Endometrial microvascular endothelial cells (primary cell): ENCODE measurements around the gene HDGFL3. TPM values are rescaled to one million over a fixed set of nuclear protein-coding genes. Genes with fewer than 3 reads are reported as not detected.
"Not testable (repeated sequence)": the region's sequence is repeated elsewhere in the genome, so short reads cannot be mapped to it uniquely, and the experiment has no call there.

Experiments used
- in situ Hi-C: cut with HindIII; loops from 2 replicates; pipeline ENCODE4 v1.10.0; 2017; ENCODE audit warnings: low sequenced_read_pairs, low pct_unique_long_range_greater_than_20kb; ENCODE audit errors: inconsistent ontology term
- total RNA-seq: library from RNA; depleted of rRNA; stranded (reverse); fragments of >200 nt; gene quantifications from one replicate; pipeline ENCODE4 v1.2.3, GENCODE V29; 2015; ENCODE audit errors: inconsistent ontology term

The HDGFL3 gene
- total RNA-seq, 1 donor from 2014 or later: 38.4 TPM

DNA sequence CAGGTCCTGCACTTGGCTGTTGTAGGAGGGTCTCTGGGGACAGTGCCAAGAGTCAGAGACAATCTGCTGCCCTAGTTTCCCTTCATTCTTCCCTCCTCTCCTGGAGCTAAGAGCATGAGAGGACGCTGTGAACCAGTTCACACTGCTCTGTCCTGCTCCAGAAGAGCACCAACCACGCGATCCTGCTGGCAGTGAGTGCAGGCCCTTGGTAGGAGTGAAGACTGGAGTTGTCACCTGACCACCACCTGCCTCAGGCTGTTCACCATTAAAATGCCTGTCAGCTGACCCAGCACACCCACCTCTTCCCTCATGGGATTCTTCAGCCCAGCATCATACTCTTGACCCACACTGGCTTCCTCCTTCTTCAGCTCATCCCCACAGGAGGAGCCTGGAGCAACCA, 97.2 kb downstream of the HDGFL3 start:
- in situ Hi-C loops: loop anchor here (10.0 kb wide), 1 partner anchor 96 kb away; the partner anchor contains the start of gene C15orf40

DNA sequence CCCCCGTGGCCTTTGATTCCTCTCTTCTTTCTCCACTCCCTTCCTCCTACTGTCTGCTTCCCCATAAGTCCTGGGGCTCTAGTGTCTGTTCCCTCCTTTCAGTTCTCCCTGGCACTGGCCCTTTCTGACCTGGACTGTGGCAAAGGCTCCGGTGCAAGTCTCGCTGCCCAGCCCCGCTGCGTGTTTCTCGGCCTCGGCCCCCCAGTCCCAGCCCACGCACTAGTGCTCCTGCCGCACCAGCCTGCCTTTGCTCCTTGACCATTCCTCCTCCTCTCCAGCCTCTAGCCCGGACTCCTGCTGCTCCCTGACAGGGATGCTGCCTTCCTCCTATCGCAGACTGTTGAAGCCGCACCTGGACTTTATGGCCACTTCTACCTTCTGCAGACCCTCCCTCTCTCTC, 98.1 kb downstream of the HDGFL3 start:
- in situ Hi-C loops: no loop called here

- in situ Hi-C loops: no loop called here
These were observed 99.1 kb downstream of the HDGFL3 start for GRCh38 chr15:83108266-83109219.

DNA sequence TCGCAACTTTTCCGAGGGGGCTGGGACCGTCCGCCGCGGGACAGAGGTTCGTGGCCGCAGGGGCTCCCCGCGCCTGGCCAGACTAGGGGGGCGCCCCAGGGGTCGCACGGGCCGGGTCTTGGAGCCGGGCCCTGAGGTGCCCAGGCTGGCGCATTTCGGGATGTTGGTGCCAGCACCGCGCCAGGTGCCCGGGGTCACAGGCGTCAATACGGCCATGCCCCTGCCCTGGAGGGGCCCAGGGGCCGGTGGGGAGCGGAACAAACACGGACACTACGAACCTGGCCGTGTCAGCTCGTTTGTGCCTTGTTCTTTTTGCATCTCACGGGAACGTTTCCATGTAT, 99.8 kb downstream of the HDGFL3 start:
- in situ Hi-C loops: no loop called here

DNA sequence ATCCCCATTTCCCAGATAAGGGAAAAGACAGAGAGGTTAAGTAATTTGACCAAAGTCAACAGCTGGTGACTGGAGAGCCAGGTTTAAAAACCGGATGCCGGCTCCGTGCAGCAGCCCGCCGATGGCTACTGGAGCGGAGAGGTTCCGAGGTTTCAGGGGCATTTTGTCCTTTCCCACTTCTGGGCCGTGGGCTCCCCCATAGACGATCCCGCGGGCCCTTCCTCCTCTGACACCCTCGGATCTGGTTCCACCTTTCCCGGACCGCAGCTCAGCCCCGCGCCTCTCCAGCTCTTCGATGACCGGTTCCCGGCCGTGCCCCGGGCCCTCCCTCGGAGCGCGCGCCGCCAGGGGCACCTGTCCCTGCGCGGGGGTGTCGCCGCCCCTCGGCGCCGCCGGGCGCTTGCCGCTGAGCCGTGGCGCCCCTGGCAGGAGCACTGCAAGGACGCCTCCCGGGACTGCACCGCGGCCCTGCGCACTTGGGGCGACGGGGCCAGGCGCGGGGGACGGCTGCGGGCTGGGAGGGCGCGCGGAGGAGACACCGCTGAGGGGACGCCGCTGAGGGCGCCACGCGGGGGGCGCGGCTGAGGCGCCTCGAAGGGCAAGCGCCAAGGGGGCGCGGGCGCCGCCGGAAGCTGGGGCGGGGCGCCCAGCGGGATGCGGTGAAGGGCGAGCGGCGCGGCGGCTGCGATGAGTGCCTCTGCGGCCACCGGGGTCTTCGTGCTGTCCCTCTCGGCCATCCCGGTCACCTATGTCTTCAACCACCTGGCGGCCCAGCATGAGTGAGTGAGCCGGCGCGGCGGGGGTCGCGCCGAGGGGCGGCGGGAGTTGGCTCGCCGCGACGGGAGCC, 100.4 kb downstream of the HDGFL3 start, which contains the start of gene TM6SF1:
TM6SF1 (plus strand) TSS at position 652 of the 847 bp plus-strand sequence; CDS start at position 688, 36 bp downstream.
- in situ Hi-C loops: no loop called here

- in situ Hi-C loops: no loop called here
These were observed 102.2 kb downstream of the HDGFL3 start for GRCh38 chr15:83105440-83105839.

- in situ Hi-C loops: no loop called here
These were observed 103.5 kb downstream of the HDGFL3 start for GRCh38 chr15:83104141-83104540.

- in situ Hi-C loops: no loop called here
These were observed 105.3 kb downstream of the HDGFL3 start for GRCh38 chr15:83102346-83102745.

- in situ Hi-C loops: no loop called here
These were observed 107.5 kb downstream of the HDGFL3 start for GRCh38 chr15:83100097-83100646.

DNA sequence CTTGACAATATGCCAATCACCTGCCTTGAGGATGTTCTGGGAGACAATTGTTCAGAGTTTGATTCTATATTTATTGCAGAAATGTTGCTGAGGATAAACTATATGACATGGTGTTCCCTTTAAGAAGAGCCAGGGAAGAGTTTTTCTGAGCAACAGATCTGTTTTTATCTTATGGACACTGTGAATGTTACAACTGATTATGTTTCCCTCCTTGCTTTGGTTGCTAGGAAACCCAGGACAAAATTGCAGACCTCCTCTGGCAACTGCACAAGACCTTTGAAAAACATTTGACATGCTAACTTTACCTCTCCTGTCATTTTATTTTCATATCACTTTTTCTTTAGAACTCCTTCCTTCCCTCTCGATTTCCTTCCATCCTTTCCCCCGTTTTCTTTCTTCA, 108.3 kb downstream of the HDGFL3 start:
- in situ Hi-C loops: no loop called here

DNA sequence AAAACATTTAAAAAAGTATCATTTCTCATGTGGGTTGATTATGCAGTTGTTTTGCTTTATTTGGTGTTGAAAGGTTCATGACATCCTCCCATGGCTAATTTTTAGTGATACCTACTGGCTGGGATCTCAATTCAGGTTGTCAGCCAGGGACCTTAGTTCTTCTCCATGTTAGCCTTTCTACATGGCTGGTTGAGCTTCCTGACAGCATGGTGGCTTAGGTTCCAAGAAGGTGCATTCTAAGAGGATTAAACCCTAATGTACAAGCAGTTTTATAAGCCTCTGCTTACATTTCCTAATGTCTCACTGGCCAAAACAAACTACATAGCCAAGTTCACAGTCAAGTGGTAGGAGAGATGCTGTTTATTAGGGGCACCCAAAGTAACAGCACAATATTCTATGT, 109.5 kb downstream of the HDGFL3 start:
- in situ Hi-C loops: no loop called here

DNA sequence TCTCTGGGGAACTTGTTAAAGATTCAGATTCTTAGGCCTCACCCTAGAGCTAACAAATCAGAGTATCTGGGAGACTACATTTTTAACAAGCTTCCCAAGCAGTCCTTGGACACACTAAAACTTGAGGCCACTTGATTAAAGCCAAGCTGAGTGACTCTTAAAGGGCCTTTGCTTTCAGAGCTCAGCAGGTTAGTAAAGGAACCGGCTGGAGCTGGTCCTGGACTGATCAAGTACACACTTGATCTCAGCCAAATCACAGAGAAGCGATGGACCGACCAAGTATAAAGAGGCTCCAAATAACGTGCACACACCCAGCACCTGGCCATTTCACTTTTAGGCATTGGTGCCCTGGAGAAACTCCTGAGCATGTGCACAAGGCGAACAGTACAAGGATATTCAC, 113.0 kb downstream of the HDGFL3 start:
- in situ Hi-C loops: no loop called here

- in situ Hi-C loops: no loop called here
These were observed 115.2 kb downstream of the HDGFL3 start for GRCh38 chr15:83092309-83092976.

DNA sequence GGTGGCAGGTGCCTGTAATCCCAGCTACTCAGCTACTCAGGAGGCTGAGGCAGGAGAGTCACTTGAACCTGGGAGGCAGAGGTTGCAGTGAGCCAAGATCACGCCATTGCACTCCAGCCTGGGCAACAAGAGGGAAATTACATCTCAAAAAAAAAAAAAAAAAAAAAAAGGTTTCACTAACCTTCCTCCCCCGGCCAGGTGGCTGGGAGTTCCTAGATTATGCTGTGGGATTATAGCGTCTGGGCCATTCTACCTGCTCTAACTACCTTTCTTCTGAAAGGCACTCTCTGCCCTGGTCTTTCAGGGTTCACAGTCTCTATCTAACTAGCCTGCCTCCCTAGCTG, 115.7 kb downstream of the HDGFL3 start:
- in situ Hi-C loops: not testable (repeated sequence)

DNA sequence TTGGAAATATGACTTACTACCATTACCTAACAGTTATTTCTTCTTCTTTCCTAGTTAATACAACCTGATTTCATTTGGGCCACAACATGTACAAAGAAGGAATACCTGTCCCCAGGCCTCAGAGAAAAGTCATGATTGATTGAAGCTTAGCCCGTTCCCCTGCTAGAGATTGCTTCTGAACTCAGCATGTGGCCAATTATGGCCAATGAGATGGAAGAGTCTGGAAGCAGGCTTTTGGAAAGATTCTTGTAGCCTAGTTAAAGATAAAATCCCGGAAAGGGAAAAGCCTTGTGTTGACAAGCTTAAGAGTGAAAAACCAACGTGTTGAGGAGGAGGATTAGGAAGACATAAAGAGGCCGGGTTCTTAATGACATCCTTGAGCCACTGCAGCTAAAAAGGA, 117.2 kb downstream of the HDGFL3 start:
- in situ Hi-C loops: no loop called here

DNA sequence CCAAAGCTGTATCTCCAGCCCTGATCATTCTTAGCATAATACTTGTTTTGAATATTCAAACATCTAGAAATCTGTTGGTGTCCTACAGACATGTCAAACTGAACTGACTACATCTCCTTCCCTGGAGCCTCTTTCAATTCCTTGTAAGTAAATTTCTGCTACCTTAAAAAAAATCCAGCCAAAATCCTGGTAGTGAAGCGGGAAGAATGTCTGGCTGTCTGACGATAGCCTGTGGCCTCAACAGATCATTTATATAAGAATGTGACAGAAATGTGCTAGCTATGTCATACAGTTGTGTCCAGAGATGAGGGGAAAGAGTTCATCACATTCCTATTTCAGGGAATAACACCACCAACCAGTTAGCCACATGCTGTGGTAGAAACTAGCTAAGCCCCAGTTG, 118.7 kb downstream of the HDGFL3 start:
- in situ Hi-C loops: no loop called here

DNA sequence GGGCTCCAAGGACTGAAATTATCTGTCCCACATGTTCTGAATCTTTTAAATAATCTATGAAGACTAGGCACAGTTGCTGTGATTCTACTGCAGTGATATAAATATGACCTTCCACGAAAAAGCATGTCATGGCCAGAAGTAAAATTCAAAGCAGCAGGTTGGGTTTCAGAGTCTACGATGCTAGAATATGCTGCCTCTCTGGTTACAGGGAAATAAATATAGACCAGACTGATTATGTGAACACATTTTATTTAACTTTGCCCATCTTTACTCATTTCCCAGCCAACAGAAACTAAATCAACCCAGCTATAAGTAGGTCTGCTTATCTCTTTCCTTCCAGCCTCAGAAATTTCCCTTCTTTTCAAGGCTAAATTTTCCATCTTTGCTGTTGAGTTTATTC, 120.0 kb downstream of the HDGFL3 start:
- in situ Hi-C loops: no loop called here

GRCh38 chr15:83085864-83086552, 121.6 kb downstream of the HDGFL3 start:
- in situ Hi-C loops: not testable (repeated sequence)
